ENCODE data around the gene DST. TPM values are rescaled to one million over a fixed set of nuclear protein-coding genes. Genes with fewer than 3 reads are reported as not detected.
A peak's percentile ranks its signal among the peaks of the same experiment; 100 is the strongest.
"Not testable (repeated sequence)": the region's sequence is repeated elsewhere in the genome, so short reads cannot be mapped to it uniquely, and the experiment has no call there.

Gene DST
- total RNA-seq, 4 donors from 2014 or later = 114 to 219 (median 204) TPM

- peaks cover 52 to 53% of the 10 kb centered on the region in 2 donors for H3K4me1 ChIP-seq
- TF ChIP-seq, protein P1, sequence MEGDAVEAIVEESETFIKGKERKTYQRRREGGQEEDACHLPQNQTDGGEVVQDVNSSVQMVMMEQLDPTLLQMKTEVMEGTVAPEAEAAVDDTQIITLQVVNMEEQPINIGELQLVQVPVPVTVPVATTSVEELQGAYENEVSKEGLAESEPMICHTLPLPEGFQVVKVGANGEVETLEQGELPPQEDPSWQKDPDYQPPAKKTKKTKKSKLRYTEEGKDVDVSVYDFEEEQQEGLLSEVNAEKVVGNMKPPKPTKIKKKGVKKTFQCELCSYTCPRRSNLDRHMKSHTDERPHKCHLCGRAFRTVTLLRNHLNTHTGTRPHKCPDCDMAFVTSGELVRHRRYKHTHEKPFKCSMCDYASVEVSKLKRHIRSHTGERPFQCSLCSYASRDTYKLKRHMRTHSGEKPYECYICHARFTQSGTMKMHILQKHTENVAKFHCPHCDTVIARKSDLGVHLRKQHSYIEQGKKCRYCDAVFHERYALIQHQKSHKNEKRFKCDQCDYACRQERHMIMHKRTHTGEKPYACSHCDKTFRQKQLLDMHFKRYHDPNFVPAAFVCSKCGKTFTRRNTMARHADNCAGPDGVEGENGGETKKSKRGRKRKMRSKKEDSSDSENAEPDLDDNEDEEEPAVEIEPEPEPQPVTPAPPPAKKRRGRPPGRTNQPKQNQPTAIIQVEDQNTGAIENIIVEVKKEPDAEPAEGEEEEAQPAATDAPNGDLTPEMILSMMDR (IDR thresholded peaks at IDR 0.05 in 4 of 5, conservative IDR thresholded peaks at IDR 0.05 in 1 of 5) = no peak
- no peak for TF ChIP-seq POLR2A (IDR thresholded peaks at IDR 0.05)
- no peaks in the 10 kb centered on the region for H3K36me3 ChIP-seq
These were observed 26.4 kb upstream of the DST start for GRCh38 chr6:56669041-56669440.

GRCh38 chr6:56668158-56668557 is 25.5 kb upstream of the DST start:
- H3K4me1 ChIP-seq = peaks cover 52 to 54% of the 10 kb centered on the region in 2 donors
- no peaks in the 10 kb centered on the region for H3K36me3 ChIP-seq
- intact Hi-C loops (cut with DNase I; ENCODE audit: low total_unique reads) = no loop called here
- no peaks in the 10 kb centered on the region for H3K27me3 ChIP-seq
- peak overlapping the region; percentile 89 to 96 (median 90) for H3K27ac ChIP-seq
- no peak for TF ChIP-seq POLR2A (IDR thresholded peaks at IDR 0.05)
- in situ Hi-C loops (cut with MboI; ENCODE audit: low sequenced_read_pairs in 4 of 4) = no loop called here
- H3K4me3 ChIP-seq = no peak overlapping the region
- ATAC-seq = no peak
- no peaks in the 10 kb centered on the region for H3K9me3 ChIP-seq
- DNase-seq = no peak

More at GRCh38 chr6:56669041-56669440, 26.4 kb upstream of the DST start:
- intact Hi-C loops (cut with DNase I; ENCODE audit: low total_unique reads) (no loop called here), in situ Hi-C loops (cut with MboI; ENCODE audit: low sequenced_read_pairs in 4 of 4) (no loop called here)
- Histone ChIP-seq H3K9me3 (no peaks in the 10 kb centered on the region), H3K27me3 (no peaks in the 10 kb centered on the region), H3K4me3 (no peak overlapping the region), H3K27ac (peak overlapping the region; percentile 89 to 96 (median 90))
- DNase-seq = no peak
- no peak for ATAC-seq

DNA sequence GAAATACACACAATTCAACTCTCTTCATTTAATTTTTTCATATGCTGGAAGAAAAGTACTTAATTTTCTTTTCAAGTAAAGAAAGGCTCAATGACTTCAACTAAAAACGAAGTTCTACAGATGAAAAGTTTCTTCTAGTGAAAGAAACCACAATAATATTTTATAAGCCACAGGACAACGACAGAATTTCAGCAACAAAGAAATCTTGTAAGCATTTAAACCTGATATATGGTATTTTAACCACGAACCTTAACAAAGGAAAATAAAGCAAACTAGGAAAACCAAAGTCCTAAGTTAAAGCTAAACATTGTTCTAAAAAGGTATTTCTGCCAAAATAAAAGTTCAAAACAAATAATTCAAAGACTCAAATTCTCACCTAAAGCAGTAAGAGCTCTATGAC is 24.6 kb upstream of the DST start:
- H3K36me3 ChIP-seq = no peaks in the 10 kb centered on the region
- TF ChIP-seq, protein P1 (IDR thresholded peaks at IDR 0.05 in 4 of 5, conservative IDR thresholded peaks at IDR 0.05 in 1 of 5) = no peak
- no peak for TF ChIP-seq POLR2A (IDR thresholded peaks at IDR 0.05)
- no peaks in the 10 kb centered on the region for H3K9me3 ChIP-seq
- peaks cover 45 to 48% of the 10 kb centered on the region in 2 donors for H3K4me1 ChIP-seq
- no peak overlapping the region for H3K4me3 ChIP-seq
- no peaks in the 10 kb centered on the region for H3K27me3 ChIP-seq
- DNase-seq (no peak), ATAC-seq (no peak)
- in situ Hi-C loops (cut with MboI; ENCODE audit: low sequenced_read_pairs in 4 of 4) = no loop called here
- peak overlapping the region; percentile 32 to 96 (median 90) for H3K27ac ChIP-seq
- intact Hi-C loops (cut with DNase I; ENCODE audit: low total_unique reads) = no loop called here

DNA sequence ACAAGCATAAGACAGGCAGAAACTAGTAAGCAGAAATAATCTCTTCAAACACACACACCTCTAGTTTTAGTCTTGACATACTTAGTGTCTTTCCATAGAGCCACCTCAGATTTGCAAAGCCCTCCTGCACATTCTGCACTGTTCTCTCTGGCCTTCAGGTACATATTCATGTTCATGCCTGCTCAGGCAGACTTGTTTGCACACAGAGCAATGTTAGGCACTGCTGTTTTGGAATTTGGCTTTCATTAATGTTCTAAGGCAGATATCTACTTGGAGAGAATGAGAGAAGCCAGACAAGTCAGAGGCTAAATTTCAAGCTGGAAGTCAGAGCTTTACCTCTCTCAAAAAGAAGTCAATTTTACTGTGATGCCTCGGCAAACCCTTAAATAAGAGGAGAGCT is 21.3 kb upstream of the DST start:
- TF ChIP-seq, protein P1 (IDR thresholded peaks at IDR 0.05 in 4 of 5, conservative IDR thresholded peaks at IDR 0.05 in 1 of 5) = no peak
- Histone ChIP-seq H3K27ac (peak overlapping the region; percentile 52 to 65 (median 57)), H3K36me3 (no peaks in the 10 kb centered on the region), H3K4me3 (no peak overlapping the region), H3K27me3 (no peaks in the 10 kb centered on the region), H3K9me3 (no peaks in the 10 kb centered on the region), H3K4me1 (peaks cover 26 to 33% of the 10 kb centered on the region in 2 donors)
- in situ Hi-C loops (cut with MboI; ENCODE audit: low sequenced_read_pairs in 4 of 4) (no loop called here), intact Hi-C loops (cut with DNase I; ENCODE audit: low total_unique reads) (loop anchor here (2.0 kb wide), 1 partner anchor 27 kb away; no protein-coding TSS in a partner anchor)
- DNase-seq (no peak), ATAC-seq (peak in 1 of 2 donors; percentile 21)

DNA sequence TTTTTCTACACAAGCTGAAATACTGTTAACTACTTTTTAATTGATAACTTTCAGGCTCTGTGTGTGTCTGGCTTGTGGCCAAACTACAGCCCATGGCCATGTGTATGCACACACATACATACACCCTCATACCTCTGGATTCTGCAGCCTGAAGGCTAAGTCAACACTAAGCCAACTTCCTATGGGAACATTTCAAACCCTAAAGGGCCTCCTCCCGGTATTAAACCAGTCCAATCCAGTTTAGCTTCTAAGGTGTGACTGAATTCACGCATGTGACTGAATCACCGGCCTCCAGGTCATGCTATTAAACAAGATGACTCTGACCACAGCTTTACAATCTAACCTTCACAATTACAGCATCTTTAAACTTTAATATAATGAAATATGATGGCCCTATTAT is 20.7 kb upstream of the DST start:
- H3K27me3 ChIP-seq = no peaks in the 10 kb centered on the region
- H3K4me3 ChIP-seq = no peak overlapping the region
- H3K27ac ChIP-seq = peak overlapping the region; percentile 52 to 65 (median 57)
- H3K4me1 ChIP-seq = peaks cover 26 to 32% of the 10 kb centered on the region in 2 donors
- in situ Hi-C loops (cut with MboI; ENCODE audit: low sequenced_read_pairs in 4 of 4) = no loop called here
- H3K36me3 ChIP-seq = no peaks in the 10 kb centered on the region
- DNase-seq (peak in 1 of 2 donors; percentile 9), ATAC-seq (peak in 1 of 2 donors; percentile 42)
- TF ChIP-seq, protein P1 (IDR thresholded peaks at IDR 0.05 in 4 of 5, conservative IDR thresholded peaks at IDR 0.05 in 1 of 5) = no peak
- TF ChIP-seq POLR2A (IDR thresholded peaks at IDR 0.05) = no peak
- no peaks in the 10 kb centered on the region for H3K9me3 ChIP-seq
- intact Hi-C loops (cut with DNase I; ENCODE audit: low total_unique reads) = no loop called here

GRCh38 chr6:56661338-56661737 is 18.6 kb upstream of the DST start:
- DNase-seq; H3K4me3 ChIP-seq; H3K36me3 ChIP-seq; H3K9me3 ChIP-seq; H3K27me3 ChIP-seq; ATAC-seq; in situ Hi-C loops (cut with MboI; ENCODE audit: low sequenced_read_pairs in 4 of 4); intact Hi-C loops (cut with DNase I; ENCODE audit: low total_unique reads): not testable (repeated sequence)
- H3K27ac ChIP-seq = peak overlapping the region; percentile 4 to 47 (median 30)
- H3K4me1 ChIP-seq = peaks cover 25 to 32% of the 10 kb centered on the region in 2 donors

Measured in gastrocnemius medialis (tissue), 4 donors.